Measurements from ENCODE around the gene HHIPL1.

DNA sequence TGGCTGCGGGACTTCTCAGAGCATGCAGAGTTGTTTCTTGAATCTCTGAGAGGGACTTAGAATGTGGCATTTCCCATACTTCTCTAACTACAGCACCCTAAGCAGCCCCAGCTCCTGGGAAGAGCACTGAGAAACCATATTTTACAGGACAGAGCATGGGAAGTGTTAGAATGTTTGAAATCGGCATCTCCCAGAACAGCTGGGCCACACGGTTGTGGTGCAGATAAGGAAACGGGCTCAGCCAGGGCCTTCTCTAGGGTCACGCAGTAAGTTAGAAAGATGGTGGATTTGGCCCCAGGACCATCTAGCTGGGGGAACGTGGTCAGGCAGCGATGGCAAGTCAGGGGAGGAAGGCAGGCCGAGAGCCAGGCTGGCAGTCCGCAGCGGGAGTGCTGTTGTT is 10.5 kb upstream of the HHIPL1 start:
- TF ChIP-seq, protein P1, sequence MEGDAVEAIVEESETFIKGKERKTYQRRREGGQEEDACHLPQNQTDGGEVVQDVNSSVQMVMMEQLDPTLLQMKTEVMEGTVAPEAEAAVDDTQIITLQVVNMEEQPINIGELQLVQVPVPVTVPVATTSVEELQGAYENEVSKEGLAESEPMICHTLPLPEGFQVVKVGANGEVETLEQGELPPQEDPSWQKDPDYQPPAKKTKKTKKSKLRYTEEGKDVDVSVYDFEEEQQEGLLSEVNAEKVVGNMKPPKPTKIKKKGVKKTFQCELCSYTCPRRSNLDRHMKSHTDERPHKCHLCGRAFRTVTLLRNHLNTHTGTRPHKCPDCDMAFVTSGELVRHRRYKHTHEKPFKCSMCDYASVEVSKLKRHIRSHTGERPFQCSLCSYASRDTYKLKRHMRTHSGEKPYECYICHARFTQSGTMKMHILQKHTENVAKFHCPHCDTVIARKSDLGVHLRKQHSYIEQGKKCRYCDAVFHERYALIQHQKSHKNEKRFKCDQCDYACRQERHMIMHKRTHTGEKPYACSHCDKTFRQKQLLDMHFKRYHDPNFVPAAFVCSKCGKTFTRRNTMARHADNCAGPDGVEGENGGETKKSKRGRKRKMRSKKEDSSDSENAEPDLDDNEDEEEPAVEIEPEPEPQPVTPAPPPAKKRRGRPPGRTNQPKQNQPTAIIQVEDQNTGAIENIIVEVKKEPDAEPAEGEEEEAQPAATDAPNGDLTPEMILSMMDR (IDR thresholded peaks at IDR 0.05; ENCODE audit: insufficient read depth, low read length, poor library complexity, severe bottlenecking): no peak
- TF ChIP-seq EZH2phosphoT487 (conservative IDR thresholded peaks at IDR 0.05; ENCODE audit: low read length): no peak
